Upper lobe of left lung (tissue), 6 donors: Measurements from ENCODE around the gene HGD. TPM values are rescaled to one million over a fixed set of nuclear protein-coding genes. Genes with fewer than 3 reads are reported as not detected.
A peak's percentile ranks its signal among the peaks of the same experiment; 100 is the strongest.
"Not testable (repeated sequence)": the region's sequence is repeated elsewhere in the genome, so short reads cannot be mapped to it uniquely, and the experiment has no call there.

ENCODE experiments used
- ATAC-seq, 2 donors: fragments of 200-7000 bp; cut with Tn5 transposase; one replicate each; pipeline ENCODE4 v1.9.1; 2022; ENCODE audit warnings: mild to moderate bottlenecking in 2 of 2, moderate library complexity in 2 of 2; ENCODE audit not compliant: low FRiP score in 2 of 2
- DNase-seq, 2 donors: peaks; one replicate each; pipeline ENCODE4 v3.0.0-alpha.2; 2019 to 2020
- H3K27ac ChIP-seq, 4 donors: fragments of 200-600 bp; sonication (generic); one replicate each; pipeline ENCODE4 v1.5.1; 2016 to 2019
- H3K27me3 ChIP-seq, 4 donors: fragments of 200-600 bp; sonication (generic); one replicate each; pipeline ENCODE4 v1.5.1; 2017 to 2019
- H3K36me3 ChIP-seq, 4 donors: fragments of 200-600 bp; sonication (generic); one replicate each; pipeline ENCODE4 v1.5.1; 2016 to 2019
- H3K4me1 ChIP-seq, 4 donors: fragments of 200-600 bp; sonication (generic); one replicate each; pipeline ENCODE4 v1.5.1; 2018 to 2019
- H3K4me3 ChIP-seq, 4 donors: fragments of 200-600 bp; sonication (generic); one replicate each; pipeline ENCODE4 v1.5.1; 2017 to 2019; ENCODE audit warnings: mild to moderate bottlenecking in 2 of 4, moderate library complexity in 1 of 4
- H3K9me3 ChIP-seq, 4 donors: fragments of 200-600 bp; sonication (generic); one replicate each; pipeline ENCODE4 v1.5.1; 2018 to 2019
- EP300 ChIP-seq, 4 donors: sonication (generic); formaldehyde crosslinking; IDR thresholded peaks; one replicate each; pipeline ENCODE4 v1.5.1; 2017; ENCODE audit warnings: antibody characterized with exemption in 4 of 4, control low read depth in 2 of 4
- POLR2A ChIP-seq, 4 donors: fragments of 450-650 bp; IDR thresholded peaks; one replicate each; pipeline ENCODE4 v1.5.1; 2016 to 2017; ENCODE audit warnings: antibody characterized with exemption in 4 of 4, mild to moderate bottlenecking in 2 of 4
- POLR2AphosphoS5 ChIP-seq, 2 donors: sonication (generic); formaldehyde crosslinking; IDR thresholded peaks; one replicate each; pipeline ENCODE4 v1.5.1; 2017; ENCODE audit warnings: antibody characterized with exemption in 2 of 2
- WGBS, 2 donors: methylation state at CpG; one replicate each; pipeline ENCODE4 v1.1.5; 2017 to 2018; 5-methylcytosine and 5-hydroxymethylcytosine counted together
- total RNA-seq, 6 donors: library from RNA; depleted of rRNA in 4 of 6; stranded (reverse); fragments of >200 nt in 4 of 6; gene quantifications; one replicate each; pipeline versions ENCODE4 v1.1.0 to v1.2.1, GENCODE V29; 2016 to 2021
- TF ChIP-seq, protein P1 (sequence below), 6 experiments: fragments of 450-650 bp in 4 of 6; fragments of 200-600 bp in 2 of 6; sonication (generic) in 2 of 6; IDR thresholded peaks; one replicate each; pipeline ENCODE4 v1.5.1; 2016 to 2019; ENCODE audit warnings: antibody characterized with exemption in 6 of 6
- donor health status: DM: no; HTN: no; CAD: no; lungs with moderate emphysema.
- donor health status: DM: no; HTN: yes; CAD: no; lungs with severe emphysema.

Gene HGD, protein sequence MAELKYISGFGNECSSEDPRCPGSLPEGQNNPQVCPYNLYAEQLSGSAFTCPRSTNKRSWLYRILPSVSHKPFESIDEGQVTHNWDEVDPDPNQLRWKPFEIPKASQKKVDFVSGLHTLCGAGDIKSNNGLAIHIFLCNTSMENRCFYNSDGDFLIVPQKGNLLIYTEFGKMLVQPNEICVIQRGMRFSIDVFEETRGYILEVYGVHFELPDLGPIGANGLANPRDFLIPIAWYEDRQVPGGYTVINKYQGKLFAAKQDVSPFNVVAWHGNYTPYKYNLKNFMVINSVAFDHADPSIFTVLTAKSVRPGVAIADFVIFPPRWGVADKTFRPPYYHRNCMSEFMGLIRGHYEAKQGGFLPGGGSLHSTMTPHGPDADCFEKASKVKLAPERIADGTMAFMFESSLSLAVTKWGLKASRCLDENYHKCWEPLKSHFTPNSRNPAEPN
- total RNA-seq = 10 to 100 TPM in 2 of 6 donors, 1 to 10 TPM in 3, under 1 TPM in 1; 0.89 to 45.1 (median 2.6) TPM

DNA sequence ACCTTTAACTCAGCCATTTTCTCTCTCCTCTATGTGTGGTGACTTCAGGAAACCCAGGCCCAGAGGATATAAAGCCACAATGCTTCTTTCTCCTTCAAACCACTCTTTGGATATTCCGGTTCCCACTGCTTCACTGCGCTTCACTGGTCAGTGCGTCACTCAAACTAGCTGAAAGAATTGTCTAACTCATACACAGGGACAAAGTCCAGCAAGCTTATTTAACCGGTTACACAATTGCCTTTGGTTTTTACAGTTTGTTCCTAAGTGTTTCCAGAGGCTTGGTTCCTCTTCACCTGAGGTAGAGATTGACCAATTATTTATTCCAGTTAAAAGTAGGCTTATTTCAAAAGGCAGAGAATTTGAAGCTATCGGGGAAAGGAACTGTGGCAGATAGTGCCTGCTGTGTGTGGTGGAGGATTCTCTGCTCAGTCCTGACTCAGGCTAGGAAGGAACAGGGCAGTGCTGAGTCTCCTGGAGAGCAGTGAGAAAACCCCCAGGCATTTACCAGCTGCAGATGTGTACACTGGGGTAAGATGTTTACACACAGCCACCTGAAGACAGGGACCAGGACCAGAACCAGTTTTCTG lies at the start of gene HGD:
Gene HGD, minus strand, starts transcription at position 145 of the 587 bp plus-strand sequence. Its CDS starts 128 bp downstream, at position 17.
- peaks cover 0 to 4% (median 0%) of the 10 kb centered on the region in 4 donors for H3K36me3 ChIP-seq
- peaks cover 9 to 18% (median 14%) of the 10 kb centered on the region in 4 donors for H3K4me1 ChIP-seq
- H3K9me3 ChIP-seq = no peaks in the 10 kb centered on the region
- H3K4me3 ChIP-seq = no peak within 1 kb of the TSS
- no peaks in the 10 kb centered on the region for H3K27me3 ChIP-seq
- peak within 1 kb of the TSS in 2 of 4 donors; percentile 20 to 50 for H3K27ac ChIP-seq
- peak in 1 of 2 donors; percentile 49 for DNase-seq
- TF ChIP-seq POLR2A (IDR thresholded peaks at IDR 0.05) (no peak), EP300 (IDR thresholded peaks at IDR 0.05) (no peak), POLR2AphosphoS5 (IDR thresholded peaks at IDR 0.05) (no peak)
- TF ChIP-seq, protein P1, sequence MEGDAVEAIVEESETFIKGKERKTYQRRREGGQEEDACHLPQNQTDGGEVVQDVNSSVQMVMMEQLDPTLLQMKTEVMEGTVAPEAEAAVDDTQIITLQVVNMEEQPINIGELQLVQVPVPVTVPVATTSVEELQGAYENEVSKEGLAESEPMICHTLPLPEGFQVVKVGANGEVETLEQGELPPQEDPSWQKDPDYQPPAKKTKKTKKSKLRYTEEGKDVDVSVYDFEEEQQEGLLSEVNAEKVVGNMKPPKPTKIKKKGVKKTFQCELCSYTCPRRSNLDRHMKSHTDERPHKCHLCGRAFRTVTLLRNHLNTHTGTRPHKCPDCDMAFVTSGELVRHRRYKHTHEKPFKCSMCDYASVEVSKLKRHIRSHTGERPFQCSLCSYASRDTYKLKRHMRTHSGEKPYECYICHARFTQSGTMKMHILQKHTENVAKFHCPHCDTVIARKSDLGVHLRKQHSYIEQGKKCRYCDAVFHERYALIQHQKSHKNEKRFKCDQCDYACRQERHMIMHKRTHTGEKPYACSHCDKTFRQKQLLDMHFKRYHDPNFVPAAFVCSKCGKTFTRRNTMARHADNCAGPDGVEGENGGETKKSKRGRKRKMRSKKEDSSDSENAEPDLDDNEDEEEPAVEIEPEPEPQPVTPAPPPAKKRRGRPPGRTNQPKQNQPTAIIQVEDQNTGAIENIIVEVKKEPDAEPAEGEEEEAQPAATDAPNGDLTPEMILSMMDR (IDR thresholded peaks at IDR 0.05) = no peak
- ATAC-seq = peak; percentile 28 to 77
- WGBS, 2 donors = 61 to 71% methylated on average over 5 of the region's 5 CpGs

DNA sequence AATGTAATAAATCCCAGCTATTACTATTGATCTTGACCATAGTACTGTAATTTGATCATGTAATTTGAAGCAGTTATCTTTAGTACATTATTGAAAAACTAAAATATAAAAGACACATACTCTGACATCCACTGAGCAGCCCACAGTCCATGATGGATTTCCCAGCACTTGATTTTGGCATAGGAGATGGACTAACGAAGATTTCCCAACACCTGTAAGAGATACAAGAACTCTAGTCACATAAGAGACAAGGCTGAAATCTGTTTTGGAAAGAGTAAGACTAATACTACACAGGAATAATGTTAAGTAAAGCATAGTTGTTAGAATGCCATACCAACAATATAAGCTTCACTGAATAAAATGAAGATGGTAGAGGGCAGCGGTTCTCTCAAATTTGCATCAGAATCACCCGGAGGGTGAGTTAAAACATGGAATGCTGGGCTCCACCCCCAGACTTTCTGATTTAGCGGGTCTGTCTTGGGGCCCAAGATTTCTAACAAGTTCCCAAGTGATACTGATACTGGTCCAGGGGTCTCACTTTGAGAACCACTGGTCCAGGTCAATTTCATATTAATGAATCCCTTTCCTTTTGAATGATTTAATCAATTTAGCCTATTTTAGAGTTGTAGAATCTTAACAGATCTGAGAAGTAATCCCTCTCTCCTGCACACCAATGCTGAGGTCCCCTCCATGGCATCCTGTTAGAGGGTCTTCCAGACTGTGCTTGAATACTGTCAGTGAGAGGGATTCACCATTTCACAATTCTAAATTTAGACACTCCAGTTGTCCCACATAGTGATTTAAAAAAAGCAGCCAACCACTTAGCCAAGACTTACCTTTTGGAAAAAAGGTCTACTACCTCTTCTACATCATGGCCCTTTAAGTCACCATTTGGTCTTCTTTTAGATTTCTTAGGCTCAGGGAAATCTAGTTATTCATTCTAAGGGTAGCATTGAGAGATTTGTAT lies 48.8 kb upstream of the HGD start:
- 93 to 97% methylated on average over 4 of the region's 4 CpGs for WGBS, 2 donors
- peaks cover 0 to 4% (median 0%) of the 10 kb centered on the region in 4 donors for H3K36me3 ChIP-seq
- DNase-seq = no peak
- H3K4me1 ChIP-seq = no peaks in the 10 kb centered on the region
- H3K9me3 ChIP-seq = no peaks in the 10 kb centered on the region
- H3K27ac ChIP-seq = no peak overlapping the region
- ATAC-seq = no peak
- no peak overlapping the region for H3K4me3 ChIP-seq
- H3K27me3 ChIP-seq = no peaks in the 10 kb centered on the region
- no peak for TF ChIP-seq EP300 (IDR thresholded peaks at IDR 0.05)
- TF ChIP-seq, protein P1 (IDR thresholded peaks at IDR 0.05) = no peak

DNA sequence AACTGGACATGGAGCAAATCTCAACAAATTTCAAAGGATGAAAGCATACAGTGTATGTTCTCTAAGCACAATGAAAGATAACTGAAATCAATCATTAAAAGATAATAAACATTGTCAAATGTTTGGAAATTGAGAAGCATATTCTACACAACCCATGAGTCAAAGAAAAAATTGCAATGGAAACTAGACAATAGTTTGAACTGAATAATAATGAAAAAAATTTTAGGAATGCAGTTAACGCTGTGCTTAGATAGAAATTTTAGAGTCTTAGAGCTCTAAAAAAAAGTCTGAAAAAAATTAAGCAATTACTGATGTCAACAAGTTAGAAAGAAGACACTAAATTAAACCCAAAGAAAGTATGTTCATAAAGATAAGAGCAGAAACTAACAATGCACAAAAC lies 44.8 kb upstream of the HGD start:
- H3K27ac ChIP-seq = no peak overlapping the region
- no peak for DNase-seq
- WGBS, 2 donors = 74 to 78% methylated on average over 1 of the region's 1 CpG
- peaks cover 0 to 4% (median 0%) of the 10 kb centered on the region in 4 donors for H3K36me3 ChIP-seq
- no peaks in the 10 kb centered on the region for H3K27me3 ChIP-seq
- TF ChIP-seq POLR2A (IDR thresholded peaks at IDR 0.05) (no peak), EP300 (IDR thresholded peaks at IDR 0.05) (no peak), POLR2AphosphoS5 (IDR thresholded peaks at IDR 0.05) (no peak)
- TF ChIP-seq, protein P1 (IDR thresholded peaks at IDR 0.05) = no peak
- no peak overlapping the region for H3K4me3 ChIP-seq
- H3K9me3 ChIP-seq = no peaks in the 10 kb centered on the region
- H3K4me1 ChIP-seq = no peaks in the 10 kb centered on the region
- no peak for ATAC-seq

DNA sequence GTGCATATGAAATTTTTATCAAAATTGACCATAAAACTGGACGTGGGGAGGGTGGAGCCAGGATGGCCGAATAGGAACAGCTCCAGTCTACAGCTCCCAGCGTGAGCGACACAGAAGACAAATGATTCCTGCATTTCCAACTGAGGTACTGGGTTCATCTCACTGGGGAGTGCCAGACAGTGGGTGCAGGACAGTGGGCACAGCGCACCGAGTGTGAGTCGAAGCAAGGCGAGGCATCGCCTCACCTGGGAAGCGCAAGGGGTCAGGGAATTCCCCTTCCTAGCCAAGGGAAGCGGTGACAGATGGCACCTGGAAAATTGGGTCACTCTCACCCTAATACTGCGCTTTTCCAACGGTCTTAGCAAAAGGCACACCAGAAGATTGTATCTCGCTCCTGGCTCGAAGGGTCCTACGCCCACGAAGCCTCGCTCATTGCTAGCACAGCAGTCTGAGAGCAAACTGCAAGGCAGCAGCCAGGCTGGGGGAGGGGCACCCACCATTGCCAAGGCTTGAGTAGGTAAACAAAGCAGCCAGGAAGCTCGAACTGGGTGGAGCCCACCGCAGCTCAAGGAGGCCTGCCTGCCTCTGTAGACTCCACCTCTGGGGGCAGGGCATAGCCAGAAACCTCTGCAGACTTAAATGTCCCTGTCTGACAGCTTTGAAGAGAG lies 37.3 kb upstream of the HGD start:
- peak overlapping the region; percentile 42 to 75 (median 57) for H3K27ac ChIP-seq
- not testable (repeated sequence) for H3K4me1 ChIP-seq, H3K27me3 ChIP-seq, H3K36me3 ChIP-seq, H3K9me3 ChIP-seq, ATAC-seq
- 56 to 58% methylated on average over 15 to 20 of the region's 20 CpGs for WGBS, 2 donors
- peak in 1 of 4 donors; percentile 46 for TF ChIP-seq EP300 (IDR thresholded peaks at IDR 0.05)
- TF ChIP-seq, protein P1 (IDR thresholded peaks at IDR 0.05) = peak in 3 of 6 experiments; percentile 15 to 31 (median 31)
- peak; percentile 27 to 64 for TF ChIP-seq POLR2AphosphoS5 (IDR thresholded peaks at IDR 0.05)
- TF ChIP-seq POLR2A (IDR thresholded peaks at IDR 0.05) = peak in 1 of 4 donors; percentile 42
- H3K4me3 ChIP-seq = peak overlapping the region in 3 of 4 donors; percentile 49 to 61 (median 56)
- DNase-seq = peak; percentile 46 to 86
